Articular chondrocyte of knee joint (primary cell): ENCODE measurements around the gene TLR10. TPM values are rescaled to one million over a fixed set of nuclear protein-coding genes. Genes with fewer than 3 reads are reported as not detected.

Experiments used
- small RNA-seq: library from RNA; depleted of rRNA; stranded (forward); fragments of <200 nt; gene quantifications from one replicate; pipeline ENCODE3, GENCODE V24; 2012
- total RNA-seq: library from RNA; depleted of rRNA; stranded (reverse); fragments of >200 nt; gene quantifications from 2 replicates; pipeline ENCODE4 v1.2.3, GENCODE V29; 2012

TLR10 gene, protein sequence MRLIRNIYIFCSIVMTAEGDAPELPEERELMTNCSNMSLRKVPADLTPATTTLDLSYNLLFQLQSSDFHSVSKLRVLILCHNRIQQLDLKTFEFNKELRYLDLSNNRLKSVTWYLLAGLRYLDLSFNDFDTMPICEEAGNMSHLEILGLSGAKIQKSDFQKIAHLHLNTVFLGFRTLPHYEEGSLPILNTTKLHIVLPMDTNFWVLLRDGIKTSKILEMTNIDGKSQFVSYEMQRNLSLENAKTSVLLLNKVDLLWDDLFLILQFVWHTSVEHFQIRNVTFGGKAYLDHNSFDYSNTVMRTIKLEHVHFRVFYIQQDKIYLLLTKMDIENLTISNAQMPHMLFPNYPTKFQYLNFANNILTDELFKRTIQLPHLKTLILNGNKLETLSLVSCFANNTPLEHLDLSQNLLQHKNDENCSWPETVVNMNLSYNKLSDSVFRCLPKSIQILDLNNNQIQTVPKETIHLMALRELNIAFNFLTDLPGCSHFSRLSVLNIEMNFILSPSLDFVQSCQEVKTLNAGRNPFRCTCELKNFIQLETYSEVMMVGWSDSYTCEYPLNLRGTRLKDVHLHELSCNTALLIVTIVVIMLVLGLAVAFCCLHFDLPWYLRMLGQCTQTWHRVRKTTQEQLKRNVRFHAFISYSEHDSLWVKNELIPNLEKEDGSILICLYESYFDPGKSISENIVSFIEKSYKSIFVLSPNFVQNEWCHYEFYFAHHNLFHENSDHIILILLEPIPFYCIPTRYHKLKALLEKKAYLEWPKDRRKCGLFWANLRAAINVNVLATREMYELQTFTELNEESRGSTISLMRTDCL
- total RNA-seq: not detected in 2 replicates

DNA sequence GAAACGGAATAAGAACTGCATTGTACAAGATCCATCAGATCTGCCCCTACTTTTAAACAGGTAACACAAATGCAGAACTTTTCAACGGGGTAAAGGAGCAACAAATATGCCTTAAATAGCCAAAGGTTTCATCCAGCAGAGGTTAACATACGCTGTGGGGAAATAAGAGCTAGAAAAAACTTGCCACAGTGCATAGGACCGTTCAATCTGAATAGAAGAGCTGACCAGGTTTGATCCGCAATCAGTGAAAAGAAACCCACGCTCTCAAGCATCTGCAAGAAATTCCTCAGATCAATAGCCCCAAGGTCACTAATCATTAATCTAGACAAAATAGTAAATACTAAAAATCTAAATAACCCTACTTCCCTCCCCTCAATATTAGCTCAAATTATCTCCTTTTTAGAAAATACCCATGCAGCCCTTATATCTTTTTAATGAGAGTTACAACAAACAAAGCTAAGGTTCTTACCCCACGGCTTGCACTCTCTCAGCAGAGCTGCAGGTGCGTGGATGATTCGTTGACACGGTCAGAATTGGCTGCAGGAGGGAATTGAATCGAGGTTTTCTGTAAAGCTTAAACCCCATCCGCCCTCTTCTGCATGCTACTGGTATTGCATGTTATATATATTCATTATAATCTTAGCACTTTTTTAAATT, at the start of gene TLR10:
TLR10 (minus strand) TSS at position 539 of the 657 bp plus-strand sequence. CDS start 7,400 bp downstream, outside the sequence.

DNA sequence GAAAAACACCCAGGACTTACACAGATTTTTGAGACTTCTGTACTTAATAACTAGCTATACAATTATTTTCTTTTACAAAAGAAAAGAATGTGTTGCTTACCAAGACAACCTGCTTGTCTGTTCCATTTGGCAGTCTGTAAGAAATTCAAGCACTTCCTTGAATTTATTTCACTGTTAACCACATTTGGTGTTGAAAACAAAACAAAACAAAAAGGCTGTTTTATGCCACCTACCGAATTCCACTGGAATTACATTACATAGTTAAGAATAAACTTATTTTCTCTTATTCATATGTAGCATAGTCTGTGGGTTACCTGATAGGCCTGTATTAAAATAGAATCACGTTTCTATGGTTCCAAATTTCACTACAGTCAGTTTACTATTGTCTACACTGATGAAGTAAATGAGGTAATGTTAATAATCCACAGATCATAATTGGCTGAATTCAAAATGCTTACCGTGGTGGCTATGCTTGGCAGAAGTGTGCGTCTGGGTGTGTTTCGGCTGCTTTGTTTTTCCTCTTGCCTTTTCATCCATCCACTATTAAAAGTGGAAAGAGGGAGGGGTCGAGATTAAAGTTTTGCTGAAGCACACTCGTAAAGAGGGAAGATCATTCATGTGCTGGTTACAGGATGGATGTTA, 22.0 kb upstream of the TLR10 start, which contains the start of gene TLR1:
TLR1 (minus strand) TSS at position 138 of the 642 bp plus-strand sequence. CDS start 5,960 bp downstream, outside the sequence.

Small RNA genes within 50 kb of the gene (small RNA-seq; reads per million reads assigned to genes)
- gene RNA5SP158: not detected

Other genes starting within 250 kb of the TLR10 start
- gene KLF3, start 118.8 kb downstream of the TLR10 start, total RNA-seq: 35.0 and 41.0 TPM in 2 replicates
- gene TLR1, start 21.8 kb upstream of the TLR10 start, total RNA-seq: 3.0 and 8.4 TPM in 2 replicates
- gene TLR6, start 73.8 kb upstream of the TLR10 start, total RNA-seq: 5.7 and 6.1 TPM in 2 replicates
- gene FAM114A1, start 84.8 kb upstream of the TLR10 start, total RNA-seq: 387 and 432 TPM in 2 replicates
- gene TMEM156, start 249.4 kb upstream of the TLR10 start, total RNA-seq: not detected in 2 replicates